Endothelial cell of umbilical vein (primary cell): ENCODE measurements around the gene PDIA5.

ENCODE experiments used
- CTCF ChIP-seq, 2 donors: IDR thresholded peaks; 1 replicate in 1 of 2; 2 replicates in 1 of 2; pipeline ENCODE4 v1.5.1; 2011; ENCODE audit warnings: low read length in 2 of 2, mild to moderate bottlenecking in 2 of 2, moderate library complexity in 2 of 2, control low read depth in 1 of 2, inconsistent platforms in 1 of 2, low read depth in 1 of 2; ENCODE audit not compliant: insufficient read depth in 1 of 2; ENCODE audit errors: extremely low read depth in 1 of 2
- EZH2 ChIP-seq: IDR thresholded peaks from 2 replicates; pipeline ENCODE4 v1.6.1; 2012; ENCODE audit warnings: borderline replicate concordance, low read depth, mild to moderate bottlenecking, moderate library complexity, low read length, inconsistent platforms; ENCODE audit not compliant: severe bottlenecking
- FOS ChIP-seq: IDR thresholded peaks from 2 replicates; pipeline ENCODE4 v1.6.1; 2011; ENCODE audit warnings: mild to moderate bottlenecking, low read length, moderate library complexity, borderline replicate concordance; ENCODE audit not compliant: insufficient read depth
- GATA2 ChIP-seq: IDR thresholded peaks from 2 replicates; pipeline ENCODE4 v1.7.0; 2011; ENCODE audit warnings: low read depth, mild to moderate bottlenecking, moderate library complexity, mixed read lengths, low read length; ENCODE audit not compliant: insufficient read length, insufficient read depth
- JUN ChIP-seq: IDR thresholded peaks from 2 replicates; pipeline ENCODE4 v1.6.1; 2011; ENCODE audit warnings: borderline replicate concordance, low read depth; ENCODE audit not compliant: insufficient read length, insufficient read depth
- MAX ChIP-seq: IDR thresholded peaks from 2 replicates; pipeline ENCODE4 v1.6.1; 2011; ENCODE audit not compliant: insufficient read depth, insufficient read length
- POLR2A ChIP-seq: IDR thresholded peaks from 2 replicates; pipeline ENCODE4 v1.6.1; 2012; ENCODE audit warnings: low read depth, mild to moderate bottlenecking, control low read depth, low read length
- POLR2AphosphoS5 ChIP-seq: IDR thresholded peaks from 2 replicates; pipeline ENCODE4 v1.6.1; 2012; ENCODE audit warnings: low read depth, mild to moderate bottlenecking, control low read depth, low read length, moderate library complexity; ENCODE audit not compliant: insufficient read depth

- TF ChIP-seq FOS (no peak), CTCF (IDR thresholded peaks at IDR 0.05; ENCODE audit: extremely low read depth in 1 of 2, insufficient read depth in 1 of 2, low read depth in 1 of 2, low read length in 2 of 2) (no peak), EZH2 (no peak), POLR2A (no peak), POLR2AphosphoS5 (no peak), GATA2 (no peak), MAX (no peak), JUN (no peak)
Measured at GRCh38 chr3:123100193-123100776, 33.5 kb downstream of the PDIA5 start.
